H9 (cell line): ENCODE data around the gene KRT9. TPM values are rescaled to one million over a fixed set of nuclear protein-coding genes. Genes with fewer than 3 reads are reported as not detected.

Experiments used
- DNase-seq: peaks from one replicate; pipeline ENCODE4 v3.0.0-alpha.2; 2017
- H2AFZ ChIP-seq: one replicate; pipeline ENCODE4 v1.6.1; 2013; ENCODE audit warnings: mild to moderate bottlenecking, low read length, control low read depth, moderate library complexity
- H2AK5ac ChIP-seq: 2 replicates; pipeline ENCODE4 v1.6.1; 2013; ENCODE audit warnings: low read length, control low read depth, mixed read lengths; ENCODE audit not compliant: insufficient read length
- H2BK120ac ChIP-seq: one replicate; pipeline ENCODE4 v1.6.1; 2013; ENCODE audit warnings: low read depth, mild to moderate bottlenecking, low read length, control low read depth, inconsistent platforms; ENCODE audit not compliant: poor library complexity, severe bottlenecking
- H2BK12ac ChIP-seq: 2 replicates; pipeline ENCODE4 v1.6.1; 2013; ENCODE audit warnings: low read length, control low read depth, mixed read lengths, low read depth; ENCODE audit not compliant: insufficient read length
- H2BK15ac ChIP-seq: 2 replicates; pipeline ENCODE4 v1.6.1; 2013; ENCODE audit warnings: low read depth, low read length, control low read depth
- H2BK20ac ChIP-seq: one replicate; pipeline ENCODE4 v1.6.1; 2013; ENCODE audit warnings: low read depth, mild to moderate bottlenecking, low read length, control low read depth, inconsistent platforms; ENCODE audit not compliant: poor library complexity, severe bottlenecking
- H2BK5ac ChIP-seq: 2 replicates; pipeline ENCODE4 v1.6.1; 2013; ENCODE audit warnings: low read length, control low read depth, mixed read lengths; ENCODE audit not compliant: insufficient read length
- H3K14ac ChIP-seq: 2 replicates; pipeline ENCODE4 v1.6.1; 2013; ENCODE audit warnings: low read length, control low read depth; ENCODE audit not compliant: insufficient read depth
- H3K18ac ChIP-seq: 2 replicates; pipeline ENCODE4 v1.6.1; 2013; ENCODE audit warnings: low read depth, mild to moderate bottlenecking, mixed read lengths, low read length, control low read depth; ENCODE audit not compliant: insufficient read length
- H3K23ac ChIP-seq: 2 replicates; pipeline ENCODE4 v1.6.1; 2013; ENCODE audit warnings: low read length, control low read depth, mixed read lengths, low read depth; ENCODE audit not compliant: insufficient read length
- H3K23me2 ChIP-seq: 2 replicates; pipeline ENCODE4 v1.6.1; 2013; ENCODE audit warnings: low read depth, mild to moderate bottlenecking, mixed read lengths, low read length, control low read depth; ENCODE audit not compliant: insufficient read length, poor library complexity, severe bottlenecking
- H3K27ac ChIP-seq: 2 replicates; pipeline ENCODE4 v1.5.1; 2013; ENCODE audit warnings: low read length, control low read depth, mixed read lengths, low read depth; ENCODE audit not compliant: insufficient read length
- H3K27me3 ChIP-seq: 2 replicates; pipeline ENCODE4 v1.6.1; 2013; ENCODE audit warnings: low read length, control low read depth, inconsistent platforms; ENCODE audit not compliant: insufficient read depth
- H3K4ac ChIP-seq: 2 replicates; pipeline ENCODE4 v1.6.1; 2013; ENCODE audit warnings: low read depth, mild to moderate bottlenecking, control low read depth, inconsistent platforms, low read length, moderate library complexity
- H3K4me1 ChIP-seq: 2 replicates; pipeline ENCODE4 v1.6.1; 2013; ENCODE audit warnings: low read length, control low read depth, inconsistent platforms; ENCODE audit not compliant: insufficient read depth
- H3K4me2 ChIP-seq: 2 replicates; pipeline ENCODE4 v1.6.1; 2013; ENCODE audit warnings: low read length, control low read depth, mixed read lengths; ENCODE audit not compliant: insufficient read length, insufficient read depth
- H3K56ac ChIP-seq: 2 replicates; pipeline ENCODE4 v1.6.1; 2013; ENCODE audit warnings: low read depth, mild to moderate bottlenecking, mixed read lengths, low read length, control low read depth; ENCODE audit not compliant: insufficient read length
- H3K79me1 ChIP-seq: 2 replicates; pipeline ENCODE4 v1.6.1; 2013; ENCODE audit warnings: low read depth, mild to moderate bottlenecking, moderate library complexity, low read length, control low read depth, inconsistent platforms; ENCODE audit not compliant: insufficient read depth, poor library complexity, severe bottlenecking
- H3K79me2 ChIP-seq: 2 replicates; pipeline ENCODE4 v1.6.1; 2013; ENCODE audit warnings: low read length, control low read depth, inconsistent platforms; ENCODE audit not compliant: insufficient read depth
- H3K9ac ChIP-seq: 2 replicates; pipeline ENCODE4 v1.6.1; 2013; ENCODE audit warnings: low read length, control low read depth, mixed read lengths; ENCODE audit not compliant: insufficient read length; ENCODE audit errors: extremely low read depth
- H3K9me3 ChIP-seq: one replicate; pipeline ENCODE4 v1.6.1; 2013; ENCODE audit warnings: low read depth, low read length, inconsistent platforms; ENCODE audit not compliant: control insufficient read depth
- H3T11ph ChIP-seq: one replicate; pipeline ENCODE4 v1.6.1; 2013; ENCODE audit warnings: mild to moderate bottlenecking, low read length, control low read depth, inconsistent platforms
- H4K20me1 ChIP-seq: one replicate; pipeline ENCODE4 v1.6.1; 2013; ENCODE audit not compliant: control insufficient read depth, insufficient read length, insufficient read depth
- H4K5ac ChIP-seq: 2 replicates; pipeline ENCODE4 v1.6.1; 2013; ENCODE audit warnings: low read depth, mild to moderate bottlenecking, mixed read lengths, low read length, control low read depth; ENCODE audit not compliant: insufficient read length
- H4K8ac ChIP-seq: replicated peaks from 2 replicates; pipeline ENCODE4 v1.6.1; 2013; ENCODE audit warnings: low read length, control low read depth, mixed read lengths, low read depth; ENCODE audit not compliant: insufficient read length
- H4K91ac ChIP-seq: 2 replicates; pipeline ENCODE4 v1.6.1; 2013; ENCODE audit warnings: low read depth, mild to moderate bottlenecking, moderate library complexity, mixed read lengths, low read length, control low read depth; ENCODE audit not compliant: insufficient read length
- H3K27ac Mint-ChIP-seq, 3 experiments: 2 replicates in 2 of 3; 3 replicates in 1 of 3; pipeline ENCODE4 v1.8.0; 2020 to 2021; ENCODE audit warnings: mixed read lengths in 3 of 3, mild to moderate bottlenecking in 1 of 3, moderate library complexity in 1 of 3
- H3K27me3 Mint-ChIP-seq: 2 replicates; pipeline ENCODE4 v1.8.0; 2021; ENCODE audit warnings: low read depth, mild to moderate bottlenecking, moderate library complexity, mixed read lengths
- H3K36me3 Mint-ChIP-seq, 3 experiments: 2 replicates in 2 of 3; 3 replicates in 1 of 3; pipeline ENCODE4 v1.8.0; 2020 to 2021; ENCODE audit warnings: low read depth in 3 of 3, mixed read lengths in 3 of 3; ENCODE audit not compliant: insufficient read depth in 1 of 3
- H3K4me1 Mint-ChIP-seq, 2 experiments: 2 replicates each; pipeline ENCODE4 v1.8.0; 2020; ENCODE audit warnings: mixed read lengths in 2 of 2
- H3K4me3 Mint-ChIP-seq, 2 experiments: 2 replicates in 1 of 2; 3 replicates in 1 of 2; pipeline ENCODE4 v1.8.0; 2020 to 2021; ENCODE audit warnings: mild to moderate bottlenecking in 2 of 2, mixed read lengths in 2 of 2, moderate library complexity in 1 of 2
- H3K9me3 Mint-ChIP-seq, 2 experiments: 2 replicates in 1 of 2; 3 replicates in 1 of 2; pipeline ENCODE4 v1.8.0; 2020; ENCODE audit warnings: mild to moderate bottlenecking in 2 of 2, mixed read lengths in 2 of 2, moderate library complexity in 1 of 2
- WGBS: extraction: QIAGEN DNeasy Blood & Tissue Kit; methylation state at CpG from one replicate; pipeline ENCODE4 v1.1.7; 2013; ENCODE audit warnings: missing lambda C conversion rate, low lambda C conversion rate, mixed read lengths; ENCODE audit not compliant: insufficient read length; ENCODE audit errors: extremely low coverage; 5-methylcytosine and 5-hydroxymethylcytosine counted together
- total RNA-seq: library from RNA; stranded (reverse); gene quantifications from 2 replicates; pipeline ENCODE4 v1.2.1, GENCODE V29; 2021
- TF ChIP-seq, protein P1 (sequence below): fragments of 200-600 bp; sonication (generic); conservative IDR thresholded peaks from 3 replicates; pipeline ENCODE4 v1.8.0; 2021; ENCODE audit warnings: antibody characterized with exemption, mild to moderate bottlenecking

Gene KRT9
- total RNA-seq, 1 experiment from 2014 or later, result not detected

DNA sequence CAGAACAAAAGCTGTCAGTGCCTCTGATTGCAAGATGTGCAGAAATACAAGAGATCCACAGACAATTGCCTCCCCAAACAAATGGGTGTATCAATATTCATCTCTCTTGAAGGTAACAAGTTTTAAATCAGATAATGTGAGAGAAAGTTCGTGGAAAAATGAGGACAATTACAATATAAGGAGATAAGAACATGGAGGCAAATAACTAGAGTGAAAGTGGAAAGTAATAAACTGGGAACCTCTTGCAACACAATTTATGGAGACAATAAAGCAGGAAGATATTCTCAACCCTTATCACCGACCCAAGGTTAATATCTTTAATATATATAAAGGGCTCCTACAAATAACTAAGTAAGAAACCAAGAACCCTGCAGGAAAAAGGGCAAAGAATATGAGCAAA is 29.5 kb downstream of the KRT9 start:
- Histone ChIP-seq H2BK120ac (no peak overlapping the region), H4K5ac (no peak overlapping the region), H3K79me2 (no peaks in the 10 kb centered on the region), H4K20me1 (no peaks in the 10 kb centered on the region), H2BK15ac (no peak overlapping the region), H2AK5ac (no peak overlapping the region), H3K27me3 (no peaks in the 10 kb centered on the region), H3K23ac (no peak overlapping the region), H3K56ac (no peak overlapping the region), H3K4me1 (no peaks in the 10 kb centered on the region), H3K27ac (no peak overlapping the region), H3K4ac (no peak overlapping the region), H2BK12ac (no peak overlapping the region), H3K23me2 (no peaks in the 10 kb centered on the region), H4K8ac (no peak overlapping the region), H2BK5ac (no peak overlapping the region), H3K14ac (no peak overlapping the region), H2AFZ (no peak overlapping the region), H3T11ph (no peak overlapping the region), H3K79me1 (no peaks in the 10 kb centered on the region), H3K18ac (no peak overlapping the region), H3K9me3 (no peaks in the 10 kb centered on the region), H3K9ac (no peak overlapping the region), H4K91ac (no peak overlapping the region), H2BK20ac (no peak overlapping the region), H3K4me2 (no peak overlapping the region)
- Mint-ChIP-seq H3K36me3 (peaks cover 0 to 11% (median under 1%) of the 10 kb centered on the region in 3 experiments; a peak in 4 of 7 replicates), H3K4me1 (peaks cover 41 to 59% of the 10 kb centered on the region in 2 experiments), H3K27ac (no peak overlapping the region), H3K27me3 (peaks cover 11% of the 10 kb centered on the region), H3K4me3 (no peak overlapping the region), H3K9me3 (peaks cover 3 to 13% of the 10 kb centered on the region in 2 experiments; a peak in 4 of 5 replicates)
- DNase-seq, result no peak
- no CpG with 5 or more reads among the region's 2 CpGs for WGBS
- TF ChIP-seq, protein P1, sequence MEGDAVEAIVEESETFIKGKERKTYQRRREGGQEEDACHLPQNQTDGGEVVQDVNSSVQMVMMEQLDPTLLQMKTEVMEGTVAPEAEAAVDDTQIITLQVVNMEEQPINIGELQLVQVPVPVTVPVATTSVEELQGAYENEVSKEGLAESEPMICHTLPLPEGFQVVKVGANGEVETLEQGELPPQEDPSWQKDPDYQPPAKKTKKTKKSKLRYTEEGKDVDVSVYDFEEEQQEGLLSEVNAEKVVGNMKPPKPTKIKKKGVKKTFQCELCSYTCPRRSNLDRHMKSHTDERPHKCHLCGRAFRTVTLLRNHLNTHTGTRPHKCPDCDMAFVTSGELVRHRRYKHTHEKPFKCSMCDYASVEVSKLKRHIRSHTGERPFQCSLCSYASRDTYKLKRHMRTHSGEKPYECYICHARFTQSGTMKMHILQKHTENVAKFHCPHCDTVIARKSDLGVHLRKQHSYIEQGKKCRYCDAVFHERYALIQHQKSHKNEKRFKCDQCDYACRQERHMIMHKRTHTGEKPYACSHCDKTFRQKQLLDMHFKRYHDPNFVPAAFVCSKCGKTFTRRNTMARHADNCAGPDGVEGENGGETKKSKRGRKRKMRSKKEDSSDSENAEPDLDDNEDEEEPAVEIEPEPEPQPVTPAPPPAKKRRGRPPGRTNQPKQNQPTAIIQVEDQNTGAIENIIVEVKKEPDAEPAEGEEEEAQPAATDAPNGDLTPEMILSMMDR, result no peak
